Immature natural killer cell (primary cell): ENCODE results near the gene UBE2Q1. TPM values are rescaled to one million over a fixed set of nuclear protein-coding genes. Genes with fewer than 3 reads are reported as not detected.
A peak's percentile ranks its signal among the peaks of the same experiment; 100 is the strongest.

Source experiments
- DNase-seq, 3 donors: peaks; one replicate each; pipeline ENCODE4 v3.0.0; 2022; ENCODE audit warnings: mixed read lengths in 1 of 3
- H3K27ac Mint-ChIP-seq, 6 donors: one replicate each; pipeline ENCODE4 v1.8.0; 2020; ENCODE audit warnings: mixed read lengths in 6 of 6, mild to moderate bottlenecking in 5 of 6, inconsistent platforms in 4 of 6, moderate library complexity in 3 of 6
- H3K27me3 Mint-ChIP-seq, 3 donors: one replicate each; pipeline ENCODE4 v1.8.0; 2020 to 2021; ENCODE audit warnings: low read depth in 3 of 3, mild to moderate bottlenecking in 3 of 3, mixed read lengths in 3 of 3, moderate library complexity in 3 of 3, inconsistent platforms in 1 of 3
- H3K36me3 Mint-ChIP-seq, 3 donors: one replicate each; pipeline ENCODE4 v1.8.0; 2020; ENCODE audit warnings: mixed read lengths in 3 of 3, inconsistent platforms in 2 of 3, mild to moderate bottlenecking in 2 of 3
- H3K4me1 Mint-ChIP-seq, 2 donors: one replicate each; pipeline ENCODE4 v1.8.0; 2020; ENCODE audit warnings: inconsistent platforms in 2 of 2, mild to moderate bottlenecking in 2 of 2, mixed read lengths in 2 of 2, moderate library complexity in 1 of 2
- H3K4me3 Mint-ChIP-seq, 5 donors: one replicate each; pipeline ENCODE4 v1.8.0; 2020; ENCODE audit warnings: mild to moderate bottlenecking in 5 of 5, mixed read lengths in 5 of 5, inconsistent platforms in 3 of 5, moderate library complexity in 3 of 5
- H3K9me3 Mint-ChIP-seq, 6 donors: one replicate each; pipeline ENCODE4 v1.8.0; 2020; ENCODE audit warnings: mild to moderate bottlenecking in 6 of 6, mixed read lengths in 6 of 6, inconsistent platforms in 4 of 6, moderate library complexity in 3 of 6
- polyA plus RNA-seq, 3 donors: library from polyadenylated mRNA; unstranded; fragments of 300-500 nt; fragmentation: Illumina TruSeq; gene quantifications; one replicate each; pipeline ENCODE4 v1.2.3, GENCODE V29; 2021

The UBE2Q1 gene
- polyA plus RNA-seq, 3 donors from 2014 or later = 8.2 to 11.6 (median 9.7) TPM

DNA sequence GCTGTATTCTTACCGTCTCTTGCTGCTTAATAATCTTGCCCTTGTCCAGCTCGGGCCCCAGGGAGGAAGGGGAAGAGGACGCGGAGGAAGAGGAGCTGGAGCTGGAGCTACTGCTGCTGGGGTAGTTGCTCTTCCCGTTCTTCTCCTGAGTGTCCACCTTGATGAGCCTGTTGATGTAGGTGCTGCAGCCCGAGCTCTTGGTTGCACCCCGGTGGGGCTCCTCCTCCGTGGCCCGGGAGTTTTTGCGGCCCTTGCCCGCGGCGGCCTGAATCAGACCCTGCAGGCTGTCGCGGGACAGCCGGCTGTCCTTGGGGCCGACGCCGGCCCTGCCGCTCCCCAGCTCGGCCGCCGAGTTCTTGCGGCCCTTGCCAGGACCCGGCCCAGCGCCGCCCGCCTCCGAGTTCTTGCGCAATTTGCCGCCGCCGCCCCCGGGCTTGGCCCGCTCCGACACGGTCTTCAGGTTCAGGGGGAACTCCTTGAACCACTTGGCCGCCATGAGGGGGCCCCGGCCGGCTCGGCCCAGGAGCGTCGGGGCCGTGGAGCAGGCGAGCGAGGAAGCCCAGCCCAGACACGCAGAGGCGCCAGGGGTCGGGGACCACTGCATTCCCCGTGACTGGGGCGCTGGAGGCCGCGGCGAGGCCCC lies 56.9 kb downstream of the UBE2Q1 start:
- Mint-ChIP-seq H3K36me3 (peaks cover 0 to 7% (median 0%) of the 10 kb centered on the region in 3 donors), H3K4me1 (peaks cover 25 to 36% of the 10 kb centered on the region in 2 donors), H3K27me3 (peaks cover 12 to 29% (median 23%) of the 10 kb centered on the region in 3 donors), H3K27ac (no peak overlapping the region), H3K9me3 (peaks cover 0 to 2% (median 0%) of the 10 kb centered on the region in 6 donors), H3K4me3 (peak overlapping the region; percentile 36 to 76 (median 65))
- DNase-seq = peak in 1 of 3 donors; percentile 13

DNA sequence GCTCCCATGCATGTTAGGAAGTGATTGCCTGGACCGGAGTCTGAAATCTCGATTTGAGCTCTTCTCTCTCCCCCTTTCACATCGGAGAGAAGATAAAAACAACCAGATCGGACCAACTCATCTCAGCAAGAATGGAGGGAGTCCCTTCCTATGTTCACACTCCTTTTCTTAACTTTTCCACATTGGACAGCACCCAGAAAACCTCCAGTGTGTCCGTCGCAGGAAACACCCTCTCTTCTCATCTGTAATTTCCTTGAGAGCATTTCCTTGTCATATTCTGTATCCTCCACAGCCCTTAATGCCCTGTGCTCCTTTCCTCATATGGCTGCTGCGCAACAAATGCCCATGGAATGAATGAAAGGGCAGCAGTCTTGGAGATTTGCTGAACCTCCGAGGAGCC lies 57.9 kb downstream of the UBE2Q1 start:
- Mint-ChIP-seq H3K4me1 (peaks cover 29 to 42% of the 10 kb centered on the region in 2 donors), H3K36me3 (peaks cover 0 to 7% (median 0%) of the 10 kb centered on the region in 3 donors), H3K27ac (no peak overlapping the region), H3K9me3 (peaks cover 0 to 2% (median 0%) of the 10 kb centered on the region in 6 donors), H3K27me3 (peaks cover 12 to 29% (median 20%) of the 10 kb centered on the region in 3 donors), H3K4me3 (peak overlapping the region in 3 of 5 donors; percentile 0 to 70 (median 0))
- no peak for DNase-seq

GRCh38 chr1:154499446-154499845 lies 59.0 kb downstream of the UBE2Q1 start:
- H3K9me3 Mint-ChIP-seq = peaks cover 0 to 2% (median 0%) of the 10 kb centered on the region in 6 donors
- DNase-seq = no peak
- H3K4me1 Mint-ChIP-seq = peaks cover 31 to 46% of the 10 kb centered on the region in 2 donors
- H3K27ac Mint-ChIP-seq = no peak overlapping the region
- H3K27me3 Mint-ChIP-seq = peaks cover 12 to 27% (median 17%) of the 10 kb centered on the region in 3 donors
- H3K4me3 Mint-ChIP-seq = no peak overlapping the region
- peaks cover 0 to 7% (median 0%) of the 10 kb centered on the region in 3 donors for H3K36me3 Mint-ChIP-seq

Other genes with a start within 250 kb of the UBE2Q1 start
- under 1 TPM in 1 of 3 donors, not detected in 2; 0.24 TPM for gene AQP10, start 237.6 kb downstream of the UBE2Q1 start, polyA plus RNA-seq
- gene ATP8B2, start 233.1 kb downstream of the UBE2Q1 start, polyA plus RNA-seq = 10 to 100 TPM in 2 of 3 donors, 1 to 10 TPM in 1; 8.5 to 27.4 (median 16.5) TPM
- 1 to 10 TPM in 2 of 3 donors, under 1 TPM in 1; 0.50 to 4.2 (median 2.6) TPM for gene IL6R, start 153.3 kb downstream of the UBE2Q1 start, polyA plus RNA-seq
- gene TDRD10, start 56.4 kb downstream of the UBE2Q1 start, polyA plus RNA-seq = not detected
- gene SHE, start 56.2 kb downstream of the UBE2Q1 start, polyA plus RNA-seq = under 1 TPM in 1 of 3 donors, not detected in 2; 0.13 TPM
- gene CHRNB2, start 9.1 kb upstream of the UBE2Q1 start, polyA plus RNA-seq = under 1 TPM in 1 of 3 donors, not detected in 2; 0.07 TPM
- gene ADAR, start 49.5 kb upstream of the UBE2Q1 start, polyA plus RNA-seq = 100 to 1,000 TPM in 1 of 3 donors, 10 to 100 TPM in 2; 47.4 to 169 (median 70.1) TPM